ENCODE results near the gene PTGFRN. TPM values are rescaled to one million over a fixed set of nuclear protein-coding genes. Genes with fewer than 3 reads are reported as not detected.

PTGFRN gene
- polyA plus RNA-seq, 1 donor: 56.6 TPM

DNA sequence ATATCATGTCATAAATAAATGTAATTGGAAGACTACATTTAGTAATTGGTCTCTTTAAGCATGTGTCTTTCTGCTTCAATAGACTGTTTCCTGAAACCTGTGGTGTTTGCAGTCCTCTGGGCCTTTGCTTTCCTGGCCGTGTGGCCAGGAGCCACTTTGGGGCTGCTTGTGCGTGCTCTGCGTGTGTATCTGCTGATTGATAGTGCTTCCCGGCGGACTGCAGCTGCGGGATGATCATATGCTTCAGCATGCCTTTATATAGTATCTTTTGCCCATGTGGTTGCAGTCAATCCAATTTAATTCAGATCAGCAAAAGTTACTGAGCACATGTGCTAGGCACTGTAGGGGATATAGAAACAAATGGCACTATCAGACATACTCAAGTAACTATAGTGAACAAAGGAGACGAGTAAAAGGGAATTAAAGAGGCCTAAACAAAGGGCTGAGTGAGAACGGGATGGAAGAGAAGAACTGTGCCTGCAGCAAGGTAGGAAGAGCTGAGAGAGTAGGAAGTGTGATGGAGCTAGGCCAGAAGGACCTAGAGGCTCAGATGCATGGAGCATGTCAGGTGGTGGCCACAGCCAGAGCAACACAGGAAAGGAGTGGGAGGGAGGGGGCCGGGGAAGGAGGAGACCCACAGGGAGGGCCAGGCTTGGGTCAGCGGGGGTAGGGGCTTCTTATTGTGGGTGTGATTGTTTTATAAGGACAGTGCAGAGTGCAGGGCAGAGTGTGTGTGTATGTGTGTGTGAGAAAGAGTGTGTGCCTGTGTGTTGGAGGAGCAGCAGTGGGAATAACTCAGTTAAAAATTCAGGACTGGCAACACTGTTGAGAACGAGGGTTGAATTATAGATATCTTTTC is 123.2 kb downstream of the PTGFRN start:
- DNase-seq: no peak

DNA sequence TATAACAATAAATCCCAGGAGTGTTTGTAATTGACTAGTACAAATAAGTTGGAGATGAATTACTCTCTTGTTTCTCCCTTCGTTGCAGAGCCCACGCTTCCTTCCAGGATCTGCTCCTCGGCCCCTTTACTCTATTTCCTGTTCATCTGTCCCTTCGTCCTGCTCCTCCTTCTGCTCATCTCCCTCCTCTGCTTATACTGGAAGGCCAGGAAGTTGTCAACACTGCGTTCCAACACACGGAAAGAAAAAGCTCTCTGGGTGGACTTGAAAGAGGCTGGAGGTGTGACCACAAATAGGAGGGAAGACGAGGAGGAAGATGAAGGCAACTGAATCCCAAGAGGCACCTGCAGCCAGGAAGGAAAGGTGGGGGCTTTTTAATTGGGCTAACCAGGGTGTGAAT is 124.1 kb downstream of the PTGFRN start:
- DNase-seq: no peak

DNA sequence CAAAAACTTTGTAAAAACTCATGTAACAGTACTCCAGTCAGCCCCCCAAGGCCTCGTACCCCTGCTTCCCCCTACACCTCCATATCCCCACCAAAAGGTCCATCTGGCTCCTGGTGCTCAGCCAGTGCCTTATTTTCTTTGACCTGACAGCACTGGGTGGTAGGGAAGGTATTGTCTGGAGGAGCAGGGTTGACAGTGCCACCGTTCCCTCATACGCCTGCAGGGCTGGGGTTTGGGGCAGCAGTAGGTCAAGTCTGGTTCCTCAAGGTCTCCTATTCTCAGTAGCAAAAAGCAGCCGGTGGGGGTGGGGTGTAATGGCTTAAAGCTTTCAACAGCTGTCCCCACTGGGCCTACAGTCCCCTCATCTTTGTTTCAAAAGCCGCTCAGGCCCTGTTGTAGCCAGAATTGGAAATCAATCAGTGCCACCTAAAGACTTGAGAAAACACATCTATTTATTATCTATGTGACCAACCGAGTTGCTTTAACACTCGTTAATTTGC is 125.1 kb downstream of the PTGFRN start:
- DNase-seq: no peak

DNA sequence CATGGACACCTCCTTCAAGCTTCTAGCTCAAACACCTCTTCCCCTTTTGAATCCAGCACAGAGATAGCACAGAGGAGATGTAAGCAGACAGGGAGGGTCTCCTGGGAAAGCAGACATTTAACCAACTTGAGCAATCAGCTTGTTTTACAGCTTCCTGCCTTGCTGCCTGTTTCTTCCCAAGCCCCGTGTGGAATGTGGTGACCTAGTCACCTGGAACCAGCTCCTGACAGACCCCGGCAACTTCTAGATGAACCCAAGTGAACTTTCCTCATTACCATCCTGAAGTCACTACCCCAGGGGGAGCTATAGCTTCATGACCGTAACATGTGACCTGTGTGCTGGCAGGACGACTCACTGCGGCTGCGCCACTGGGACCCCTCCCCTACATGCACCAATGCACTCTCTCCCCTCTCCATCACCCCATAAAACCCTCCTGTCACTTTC is 126.3 kb downstream of the PTGFRN start:
- DNase-seq: peak; percentile 82

DNA sequence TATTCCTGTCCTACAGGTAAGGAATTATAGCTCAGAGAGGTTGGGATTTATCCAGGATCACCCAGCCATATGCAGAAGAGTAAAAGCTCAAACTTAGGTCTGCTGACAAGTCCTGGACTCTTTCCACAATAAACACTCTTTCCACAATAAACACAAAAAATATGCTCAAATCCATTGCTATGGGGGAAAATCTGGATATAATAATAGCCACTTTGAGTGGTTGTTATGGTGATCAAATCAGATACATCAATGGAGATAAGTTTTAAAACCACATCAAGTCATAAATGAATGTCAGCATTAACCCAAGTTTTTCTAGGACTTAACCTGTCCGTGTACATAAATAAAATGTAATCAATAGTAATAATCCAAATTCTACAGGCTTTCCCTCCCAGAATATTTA is 128.1 kb downstream of the PTGFRN start:
- no peak for DNase-seq

DNA sequence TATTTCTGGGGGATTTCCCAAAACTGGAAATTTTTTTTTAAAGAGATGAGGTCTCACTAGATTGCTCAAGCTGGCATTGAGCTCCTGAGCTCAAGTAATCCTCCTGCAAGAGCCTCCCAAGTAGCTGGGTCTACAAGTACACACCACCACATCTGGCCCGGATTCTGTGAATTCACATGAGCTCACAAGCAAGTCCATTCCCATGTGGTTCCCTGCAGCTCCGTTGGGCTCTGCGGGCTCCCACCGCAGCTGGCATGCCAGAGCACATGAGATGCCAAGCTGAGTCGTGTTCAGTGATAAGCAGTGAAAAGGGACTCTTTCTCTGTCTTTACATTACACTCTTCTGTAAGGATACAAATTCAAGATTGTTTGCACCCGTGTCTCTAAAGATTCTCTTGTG is 128.5 kb downstream of the PTGFRN start:
- DNase-seq: no peak

Other genes starting within 250 kb of the PTGFRN start
- gene IGSF3, start 242.2 kb upstream of the PTGFRN start, polyA plus RNA-seq (ENCODE audit: insufficient read length): 29.5 TPM
- gene CD2, start 155.5 kb upstream of the PTGFRN start, polyA plus RNA-seq (ENCODE audit: insufficient read length): 0.08 TPM
- gene CD101, start 91.8 kb downstream of the PTGFRN start, polyA plus RNA-seq (ENCODE audit: insufficient read length): 3.6 TPM
- gene TTF2, start 150.4 kb downstream of the PTGFRN start, polyA plus RNA-seq (ENCODE audit: insufficient read length): 32.1 TPM
- gene TRIM45, start 211.8 kb downstream of the PTGFRN start, polyA plus RNA-seq (ENCODE audit: insufficient read length): 29.5 TPM